Choroid plexus epithelial cell (primary cell): ENCODE data around the gene KRTAP9-9.
"Not testable (repeated sequence)": the region's sequence is repeated elsewhere in the genome, so short reads cannot be mapped to it uniquely, and the experiment has no call there.

Experiments used
- DNase-seq: peaks from one replicate; pipeline ENCODE4 v3.0.0-alpha.2; 2010; ENCODE audit warnings: low read depth
- H3K4me3 ChIP-seq: 2 replicates; pipeline ENCODE4 v1.5.1; 2011; ENCODE audit warnings: low read depth, mild to moderate bottlenecking, control low read depth, low read length, moderate library complexity
- CTCF ChIP-seq: conservative IDR thresholded peaks from 2 replicates; pipeline ENCODE4 v1.5.1; 2011; ENCODE audit warnings: low read depth, mild to moderate bottlenecking, control low read depth, inconsistent platforms, low read length, moderate library complexity

KRTAP9-9 gene

GRCh38 chr17:41256291-41256685, 1.1 kb downstream of the KRTAP9-9 start:
- no peak for DNase-seq
- H3K4me3 ChIP-seq, result no peak overlapping the region
- TF ChIP-seq CTCF, result no peak

DNA sequence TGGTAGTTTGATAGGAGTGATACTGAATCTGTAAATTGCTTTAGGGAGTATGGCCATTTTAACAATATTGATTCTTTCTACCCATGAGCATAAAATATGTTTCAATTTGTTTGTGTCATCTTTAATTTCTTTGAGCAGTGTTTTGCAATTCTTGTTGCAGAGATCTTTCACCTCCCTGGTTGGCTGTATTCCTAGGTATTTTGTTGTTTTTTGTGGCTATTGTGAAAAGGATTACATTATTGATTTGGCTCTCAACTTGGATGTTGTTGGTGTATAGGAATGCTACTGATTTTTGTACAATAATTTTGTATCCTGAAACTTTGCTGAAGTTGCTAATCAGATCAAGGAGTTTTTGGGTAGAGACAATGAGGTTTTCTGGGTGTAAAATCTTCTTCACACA, 3.2 kb downstream of the KRTAP9-9 start:
- no peak for DNase-seq
- H3K4me3 ChIP-seq, result no peak overlapping the region
- TF ChIP-seq CTCF, result no peak

GRCh38 chr17:41263212-41263611, 8.0 kb downstream of the KRTAP9-9 start:
- H3K4me3 ChIP-seq, result no peak overlapping the region
- DNase-seq, result no peak
- no peak for TF ChIP-seq CTCF

DNA sequence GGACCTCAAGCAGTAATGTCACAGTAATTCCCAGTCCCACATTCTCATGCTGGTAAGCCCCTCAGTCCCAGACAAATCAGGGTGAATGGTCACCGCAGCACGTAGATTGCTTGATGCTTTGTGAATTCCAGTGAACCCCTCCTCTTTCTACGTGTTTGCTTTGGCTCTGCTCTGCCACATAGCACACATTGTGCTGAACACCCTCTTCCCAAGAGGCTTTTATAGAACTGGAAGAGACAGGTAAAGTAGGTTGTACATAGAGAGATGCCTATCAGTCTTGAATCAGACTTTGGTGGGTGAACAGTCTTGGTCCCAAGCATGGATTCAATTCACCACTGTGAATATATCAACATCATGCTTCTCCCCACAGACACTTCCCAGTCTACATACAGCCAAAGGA, 9.4 kb downstream of the KRTAP9-9 start:
- H3K4me3 ChIP-seq, result no peak overlapping the region
- no peak for DNase-seq
- TF ChIP-seq CTCF, result no peak

GRCh38 chr17:41265078-41265477, 9.9 kb downstream of the KRTAP9-9 start, which contains the start of gene KRTAP9-6:
TSS of gene KRTAP9-6 (plus strand) at chr17:41265378. CDS start at chr17:41265378, 0 bp downstream.
- no peak for DNase-seq
- H3K4me3 ChIP-seq, result no peak within 1 kb of the TSS
- TF ChIP-seq CTCF, result no peak

GRCh38 chr17:41267711-41268110, 12.5 kb downstream of the KRTAP9-9 start:
- no peak for TF ChIP-seq CTCF
- H3K4me3 ChIP-seq, result no peak overlapping the region
- DNase-seq, result no peak

- not testable (repeated sequence) for H3K4me3 ChIP-seq, DNase-seq
These were observed 16.1 kb downstream of the KRTAP9-9 start for GRCh38 chr17:41271323-41271722.

DNA sequence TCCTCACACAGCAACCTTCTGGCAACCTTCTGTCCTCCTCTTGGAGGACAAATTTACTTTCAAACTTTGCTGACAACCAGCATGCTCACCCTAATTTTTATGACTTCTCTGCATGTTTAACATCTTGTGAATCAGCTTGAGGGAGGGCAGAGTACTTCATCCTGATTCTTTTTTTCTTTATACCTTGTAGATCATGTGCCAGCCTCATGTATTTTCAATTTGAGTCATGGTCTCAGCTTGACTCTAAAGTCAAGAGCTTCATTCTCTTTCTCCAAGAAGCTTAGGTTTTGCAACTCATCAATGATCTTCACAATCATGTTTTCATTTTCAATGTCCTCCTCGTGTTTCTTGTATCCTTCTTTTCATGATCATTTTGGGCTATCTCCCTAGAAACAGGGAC, 16.7 kb downstream of the KRTAP9-9 start:
- no peak for DNase-seq
- no peak for TF ChIP-seq CTCF
- H3K4me3 ChIP-seq, result no peak overlapping the region

- not testable (repeated sequence) for H3K4me3 ChIP-seq, DNase-seq
These were observed 20.5 kb downstream of the KRTAP9-9 start, which contains the start of gene KRTAP9-7 for GRCh38 chr17:41275648-41276190. TSS of gene KRTAP9-7 (plus strand) at chr17:41275698. CDS start at chr17:41275698, 0 bp downstream.
